ENCODE data around the gene NHLH2. TPM values are rescaled to one million over a fixed set of nuclear protein-coding genes. Genes with fewer than 3 reads are reported as not detected.
A peak's percentile ranks its signal among the peaks of the same experiment; 100 is the strongest.

NHLH2 gene
- total RNA-seq, 1 donor from 2014 or later, result not detected

GRCh38 chr1:115838431-115839028, 2.4 kb downstream of the NHLH2 start:
- DNase-seq (ENCODE audit: low read depth, low spot score), result no peak

- DNase-seq (ENCODE audit: low read depth, low spot score), result no peak
These were observed 3.0 kb downstream of the NHLH2 start for GRCh38 chr1:115837740-115838421.

- DNase-seq (ENCODE audit: low read depth, low spot score), result no peak
These were observed 3.6 kb downstream of the NHLH2 start for GRCh38 chr1:115837341-115837739.

GRCh38 chr1:115833856-115834255, 7.1 kb downstream of the NHLH2 start:
- no peak for DNase-seq (ENCODE audit: low read depth, low spot score)

GRCh38 chr1:115832651-115833050, 8.3 kb downstream of the NHLH2 start:
- no peak for DNase-seq (ENCODE audit: low read depth, low spot score)

- no peak for DNase-seq (ENCODE audit: low read depth, low spot score)
These were observed 10.0 kb downstream of the NHLH2 start for GRCh38 chr1:115830963-115831362.

- DNase-seq (ENCODE audit: low read depth, low spot score), result no peak
These were observed 11.0 kb downstream of the NHLH2 start for GRCh38 chr1:115829947-115830346.

- DNase-seq (ENCODE audit: low read depth, low spot score), result no peak
These were observed 11.8 kb downstream of the NHLH2 start for GRCh38 chr1:115829023-115829674.

- DNase-seq (ENCODE audit: low read depth, low spot score), result no peak
These were observed 12.6 kb downstream of the NHLH2 start for GRCh38 chr1:115828101-115829022.

- no peak for DNase-seq (ENCODE audit: low read depth, low spot score)
These were observed 13.4 kb downstream of the NHLH2 start for GRCh38 chr1:115827452-115828044.

GRCh38 chr1:115826628-115827027, 14.3 kb downstream of the NHLH2 start:
- DNase-seq (ENCODE audit: low read depth, low spot score), result no peak

GRCh38 chr1:115822117-115822516, 18.8 kb downstream of the NHLH2 start:
- DNase-seq (ENCODE audit: low read depth, low spot score), result no peak

- no peak for DNase-seq (ENCODE audit: low read depth, low spot score)
These were observed 25.2 kb downstream of the NHLH2 start for GRCh38 chr1:115815694-115816093.

- no peak for DNase-seq (ENCODE audit: low read depth, low spot score)
These were observed 26.1 kb downstream of the NHLH2 start for GRCh38 chr1:115814685-115815398.

- DNase-seq (ENCODE audit: low read depth, low spot score), result no peak
These were observed 27.2 kb downstream of the NHLH2 start for GRCh38 chr1:115813727-115814126.

GRCh38 chr1:115811140-115811828, 29.6 kb downstream of the NHLH2 start:
- peak; percentile 36 for DNase-seq (ENCODE audit: low read depth, low spot score)

GRCh38 chr1:115810609-115811008, 30.3 kb downstream of the NHLH2 start:
- no peak for DNase-seq (ENCODE audit: low read depth, low spot score)

GRCh38 chr1:115809847-115810246, 31.1 kb downstream of the NHLH2 start:
- DNase-seq (ENCODE audit: low read depth, low spot score), result no peak

GRCh38 chr1:115809076-115809475, 31.9 kb downstream of the NHLH2 start:
- DNase-seq (ENCODE audit: low read depth, low spot score), result no peak

GRCh38 chr1:115807723-115808122, 33.2 kb downstream of the NHLH2 start:
- DNase-seq (ENCODE audit: low read depth, low spot score), result peak; percentile 24

Measured in pulmonary artery endothelial cell (primary cell).